GM23248 (cell line): ENCODE results near the gene AMELY. TPM values are rescaled to one million over a fixed set of nuclear protein-coding genes. Genes with fewer than 3 reads are reported as not detected.
"Not testable (repeated sequence)": the region's sequence is repeated elsewhere in the genome, so short reads cannot be mapped to it uniquely, and the experiment has no call there.

Experiments used
- DNase-seq: peaks from one replicate; pipeline ENCODE4 v3.0.0-alpha.2; 2015
- H2AFZ ChIP-seq: fragments of 200-600 bp; sonication (generic); 2 replicates; pipeline ENCODE4 v1.6.1; 2016; ENCODE audit warnings: antibody characterized with exemption
- H3F3A ChIP-seq: fragments of 200-600 bp; sonication (generic); 2 replicates; pipeline ENCODE4 v1.6.1; 2016; ENCODE audit warnings: mild to moderate bottlenecking, antibody characterized with exemption, mixed run types; ENCODE audit not compliant: insufficient read depth
- H3K27ac ChIP-seq: fragments of 200-600 bp; sonication (generic); 2 replicates; pipeline ENCODE4 v1.5.1; 2016; ENCODE audit warnings: mild to moderate bottlenecking
- H3K27me3 ChIP-seq: fragments of 200-600 bp; sonication (generic); replicated peaks from 2 replicates; pipeline ENCODE4 v1.6.1; 2016; ENCODE audit warnings: mild to moderate bottlenecking; ENCODE audit not compliant: insufficient read depth
- H3K36me3 ChIP-seq: fragments of 200-600 bp; sonication (generic); 2 replicates; pipeline ENCODE4 v1.6.1; 2016; ENCODE audit warnings: low read depth, mild to moderate bottlenecking
- H3K4me1 ChIP-seq: fragments of 200-600 bp; sonication (generic); 2 replicates; pipeline ENCODE4 v1.6.1; 2016; ENCODE audit warnings: mild to moderate bottlenecking; ENCODE audit not compliant: insufficient read depth
- H3K4me2 ChIP-seq: fragments of 200-600 bp; sonication (generic); one replicate; pipeline ENCODE4 v1.6.1; 2016; ENCODE audit warnings: mild to moderate bottlenecking; ENCODE audit not compliant: unreplicated experiment
- H3K4me3 ChIP-seq: fragments of 200-600 bp; sonication (generic); 2 replicates; pipeline ENCODE4 v1.5.1; 2016; ENCODE audit warnings: mild to moderate bottlenecking
- H3K79me2 ChIP-seq: fragments of 200-600 bp; sonication (generic); 2 replicates; pipeline ENCODE4 v1.6.1; 2016; ENCODE audit warnings: mild to moderate bottlenecking; ENCODE audit not compliant: insufficient read depth
- H3K9ac ChIP-seq: fragments of 200-600 bp; sonication (generic); 2 replicates; pipeline ENCODE4 v1.6.1; 2016; ENCODE audit warnings: mild to moderate bottlenecking
- H3K9me2 ChIP-seq: fragments of 200-600 bp; sonication (generic); 2 replicates; pipeline ENCODE4 v1.6.1; 2016; ENCODE audit warnings: mixed run types, mild to moderate bottlenecking, moderate library complexity; ENCODE audit not compliant: insufficient read depth
- H3K9me3 ChIP-seq: fragments of 200-600 bp; sonication (generic); one replicate; pipeline ENCODE4 v1.6.1; 2017; ENCODE audit warnings: low read depth
- H4K20me1 ChIP-seq: fragments of 200-600 bp; sonication (generic); 2 replicates; pipeline ENCODE4 v1.6.0; 2016; ENCODE audit not compliant: insufficient read depth
- EZH2 ChIP-seq: fragments of 200-600 bp; sonication (generic); IDR thresholded peaks from 2 replicates; pipeline ENCODE4 v1.6.1; 2018; ENCODE audit warnings: antibody characterized with exemption, mild to moderate bottlenecking; ENCODE audit not compliant: insufficient read depth, poor library complexity, severe bottlenecking
- EZH2phosphoT487 ChIP-seq: fragments of 200-600 bp; sonication (generic); IDR thresholded peaks from 2 replicates; pipeline ENCODE4 v1.6.1; 2018; ENCODE audit warnings: antibody characterized with exemption, moderate library complexity, mild to moderate bottlenecking, low read depth; ENCODE audit not compliant: insufficient read depth
- WGBS, 2 experiments: methylation state at CpG; one replicate each; pipeline ENCODE4 v1.1.6; 2015 to 2017; ENCODE audit warnings: low lambda C conversion rate in 2 of 2, low coverage in 1 of 2; ENCODE audit errors: missing lambda C conversion rate in 2 of 2; 5-methylcytosine and 5-hydroxymethylcytosine counted together
- in situ Hi-C: fragments of 300-500 bp; cut with MboI; formaldehyde crosslinking; loops from 2 replicates; pipeline ENCODE4 v1.15.0; 2020
- polyA plus RNA-seq: library from polyadenylated mRNA; unstranded; fragments of >200 nt; fragmentation: Nextera tagmentation; extraction: Ambion mirVana; gene quantifications from 2 replicates; pipeline ENCODE4 v1.2.1, GENCODE V29; 2016
- total RNA-seq: library from RNA; depleted of rRNA; stranded (reverse); fragments of >200 nt; shearing (Covaris generic); gene quantifications from 2 replicates; pipeline ENCODE4 v1.2.3, GENCODE V29; 2014; rRNA removed

Gene AMELY
- total and polyA plus RNA-seq, 2 experiments from 2014 or later, result not detected

DNA sequence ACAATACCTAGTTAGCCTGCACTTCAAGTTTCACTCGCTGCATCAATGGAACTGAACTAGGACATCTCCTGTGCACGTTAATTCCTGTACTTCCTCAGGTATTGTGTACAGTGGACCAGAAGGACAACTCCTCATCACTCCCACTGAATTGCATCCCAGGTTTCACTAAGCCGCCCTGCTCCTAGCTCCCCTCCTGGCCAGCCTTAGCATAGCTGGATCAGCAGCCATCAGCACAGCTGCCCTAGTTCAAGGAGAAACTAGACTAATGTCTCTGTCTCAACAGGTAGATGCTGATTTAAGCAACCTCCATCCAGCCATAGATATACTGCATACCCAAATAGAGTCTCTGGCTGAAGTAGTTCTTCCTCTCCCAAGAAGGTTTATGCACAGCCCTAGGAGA is 17.1 kb downstream of the AMELY start:
- no peak overlapping the region for H3K4me3 ChIP-seq
- H3K9me3 ChIP-seq, result no peaks in the 10 kb centered on the region
- no peaks in the 10 kb centered on the region for H3K9me2 ChIP-seq
- in situ Hi-C loops, result no loop called here
- H2AFZ ChIP-seq, result no peak overlapping the region
- no peak for TF ChIP-seq EZH2phosphoT487
- no peak for TF ChIP-seq EZH2
- H3K36me3 ChIP-seq, result no peaks in the 10 kb centered on the region
- no peaks in the 10 kb centered on the region for H3K79me2 ChIP-seq
- no peaks in the 10 kb centered on the region for H3K27me3 ChIP-seq
- no peak overlapping the region for H3K27ac ChIP-seq
- no peak for DNase-seq
- 13 to 22% methylated on average over 3 of the region's 3 CpGs for WGBS, 2 experiments
- no peak overlapping the region for H3K4me2 ChIP-seq
- H4K20me1 ChIP-seq, result no peaks in the 10 kb centered on the region
- H3K9ac ChIP-seq, result no peak overlapping the region
- no peaks in the 10 kb centered on the region for H3F3A ChIP-seq
- H3K4me1 ChIP-seq, result no peaks in the 10 kb centered on the region

DNA sequence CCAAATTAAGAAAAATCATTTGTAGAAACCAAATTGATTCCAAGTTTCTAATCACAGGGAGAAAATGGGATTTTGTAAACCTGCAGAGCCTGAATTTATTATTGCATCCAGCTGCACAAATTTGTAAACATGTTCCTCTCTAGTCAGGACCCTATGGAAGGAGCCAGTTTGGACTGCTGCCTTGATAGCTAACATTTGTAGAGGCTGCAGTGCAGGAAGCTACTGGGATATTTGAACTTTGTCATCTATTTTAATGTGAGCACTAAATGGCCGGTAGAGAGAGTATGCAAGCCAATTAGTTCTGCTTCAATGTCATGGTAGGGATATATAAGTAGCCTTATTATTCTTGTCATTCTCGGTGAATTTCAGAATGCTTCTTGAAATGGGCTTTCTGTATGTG is 62.2 kb downstream of the AMELY start:
- no peaks in the 10 kb centered on the region for H3K9me2 ChIP-seq
- no peak overlapping the region for H3K9ac ChIP-seq
- H3F3A ChIP-seq, result no peaks in the 10 kb centered on the region
- no peaks in the 10 kb centered on the region for H3K36me3 ChIP-seq
- in situ Hi-C loops, result no loop called here
- no peak for DNase-seq
- no peaks in the 10 kb centered on the region for H3K79me2 ChIP-seq
- no peaks in the 10 kb centered on the region for H3K4me1 ChIP-seq
- TF ChIP-seq EZH2, result no peak
- TF ChIP-seq EZH2phosphoT487, result no peak
- H3K4me3 ChIP-seq, result no peak overlapping the region
- no peaks in the 10 kb centered on the region for H3K27me3 ChIP-seq
- 21 to 23% methylated on average over 2 of the region's 2 CpGs for WGBS, 2 experiments
- no peak overlapping the region for H2AFZ ChIP-seq
- no peaks in the 10 kb centered on the region for H3K9me3 ChIP-seq
- H4K20me1 ChIP-seq, result no peaks in the 10 kb centered on the region
- H3K4me2 ChIP-seq, result no peak overlapping the region
- no peak overlapping the region for H3K27ac ChIP-seq

DNA sequence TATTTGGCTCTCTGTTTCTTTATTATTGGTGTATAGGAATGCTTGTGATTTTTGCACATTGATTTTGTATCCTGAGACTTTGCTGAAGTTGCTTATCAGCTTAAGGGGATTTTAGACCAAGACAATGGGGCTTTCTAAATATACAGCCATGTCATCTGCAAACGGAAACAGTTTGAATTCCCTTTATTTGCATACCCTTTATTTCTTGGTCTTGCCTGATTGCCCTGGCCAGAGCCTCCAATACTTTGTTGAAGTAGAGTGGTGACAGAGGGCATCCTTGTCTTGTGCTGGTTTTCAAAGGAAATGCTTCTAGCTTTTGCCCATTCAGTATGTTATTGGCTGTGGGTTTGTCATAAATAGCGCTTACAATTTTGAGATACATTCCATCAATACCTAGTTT is 68.9 kb downstream of the AMELY start:
- WGBS, 2 experiments, result 34 to 56% methylated on average over 2 of the region's 2 CpGs
- H3K27me3 ChIP-seq, result not testable (repeated sequence)

More for the DNA sequence above, 68.9 kb downstream of the AMELY start:
- H3K9ac ChIP-seq, H2AFZ ChIP-seq, in situ Hi-C loops, H3F3A ChIP-seq, H3K79me2 ChIP-seq, H3K4me1 ChIP-seq, H4K20me1 ChIP-seq, H3K4me2 ChIP-seq, H3K27ac ChIP-seq, DNase-seq, H3K9me3 ChIP-seq, H3K36me3 ChIP-seq, H3K4me3 ChIP-seq, H3K9me2 ChIP-seq: not testable (repeated sequence)

Other genes starting within 250 kb of the AMELY start
- not detected in 2 replicates for gene TBL1Y, start 1.1 kb downstream of the AMELY start, total RNA-seq
- gene TBL1Y, start 1.1 kb downstream of the AMELY start, polyA plus RNA-seq, result not detected in 2 replicates